C4-2B (cell line): Measurements from ENCODE around the gene PHRF1.

ENCODE experiments used
- ZFX ChIP-seq: fragments of 450-650 bp; IDR thresholded peaks from 2 replicates; pipeline ENCODE4 v1.6.1; 2017
- TF ChIP-seq, protein P1 (sequence below): fragments of 450-650 bp; conservative IDR thresholded peaks from 2 replicates; pipeline ENCODE4 v1.5.1; 2017; ENCODE audit warnings: mild to moderate bottlenecking

DNA sequence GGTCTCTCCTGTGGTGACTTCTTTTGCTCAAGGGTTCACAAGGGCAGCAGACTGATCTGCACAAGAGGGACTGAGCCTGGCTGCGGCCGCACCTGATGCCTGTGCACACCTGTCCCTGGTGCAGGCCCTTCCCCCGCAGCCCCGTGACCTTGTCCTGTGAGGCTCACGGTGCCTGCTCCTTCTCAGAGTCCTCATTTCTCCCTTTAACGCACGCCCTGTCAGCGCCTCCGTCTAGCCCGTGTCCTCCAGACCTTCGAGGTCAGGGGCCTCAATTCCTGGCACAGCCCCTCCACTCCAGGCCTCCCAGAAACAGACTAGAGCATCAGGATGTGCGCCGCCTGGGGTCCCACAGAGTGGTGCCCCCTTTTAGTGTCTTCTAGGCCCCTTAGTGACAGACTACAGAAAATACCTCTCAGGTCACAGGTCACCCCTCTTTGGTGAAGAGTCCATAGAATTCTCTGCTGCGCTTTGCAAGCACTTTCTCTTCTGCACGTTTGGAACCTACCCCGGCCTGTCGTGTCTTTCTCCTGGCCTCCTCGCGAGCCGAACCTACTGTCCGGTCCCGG is 59.8 kb downstream of the PHRF1 start:
- TF ChIP-seq, protein P1, sequence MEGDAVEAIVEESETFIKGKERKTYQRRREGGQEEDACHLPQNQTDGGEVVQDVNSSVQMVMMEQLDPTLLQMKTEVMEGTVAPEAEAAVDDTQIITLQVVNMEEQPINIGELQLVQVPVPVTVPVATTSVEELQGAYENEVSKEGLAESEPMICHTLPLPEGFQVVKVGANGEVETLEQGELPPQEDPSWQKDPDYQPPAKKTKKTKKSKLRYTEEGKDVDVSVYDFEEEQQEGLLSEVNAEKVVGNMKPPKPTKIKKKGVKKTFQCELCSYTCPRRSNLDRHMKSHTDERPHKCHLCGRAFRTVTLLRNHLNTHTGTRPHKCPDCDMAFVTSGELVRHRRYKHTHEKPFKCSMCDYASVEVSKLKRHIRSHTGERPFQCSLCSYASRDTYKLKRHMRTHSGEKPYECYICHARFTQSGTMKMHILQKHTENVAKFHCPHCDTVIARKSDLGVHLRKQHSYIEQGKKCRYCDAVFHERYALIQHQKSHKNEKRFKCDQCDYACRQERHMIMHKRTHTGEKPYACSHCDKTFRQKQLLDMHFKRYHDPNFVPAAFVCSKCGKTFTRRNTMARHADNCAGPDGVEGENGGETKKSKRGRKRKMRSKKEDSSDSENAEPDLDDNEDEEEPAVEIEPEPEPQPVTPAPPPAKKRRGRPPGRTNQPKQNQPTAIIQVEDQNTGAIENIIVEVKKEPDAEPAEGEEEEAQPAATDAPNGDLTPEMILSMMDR = no peak
- no peak for TF ChIP-seq ZFX
